Thymus (tissue), 11 donors: Measurements from ENCODE around the gene SCRT2. TPM values are rescaled to one million over a fixed set of nuclear protein-coding genes. Genes with fewer than 3 reads are reported as not detected.
"Not testable (repeated sequence)": the region's sequence is repeated elsewhere in the genome, so short reads cannot be mapped to it uniquely, and the experiment has no call there.

Experiments used
- DNase-seq, 9 donors: peaks; one replicate each; pipeline ENCODE4 v3.0.0-alpha.2; 2013; ENCODE audit warnings: low spot score in 9 of 9, low read depth in 6 of 9, missing footprints in 1 of 9
- H3K27ac ChIP-seq, 2 donors: one replicate each; pipeline ENCODE4 v1.5.1; 2013; ENCODE audit warnings: control low read depth in 1 of 2, low read depth in 1 of 2, low read length in 1 of 2, mild to moderate bottlenecking in 1 of 2, moderate library complexity in 1 of 2
- H3K27me3 ChIP-seq, 2 donors: one replicate each; pipeline ENCODE4 v1.5.1; 2013; ENCODE audit warnings: low read length in 1 of 2; ENCODE audit not compliant: control insufficient read depth in 2 of 2, insufficient read depth in 1 of 2
- H3K36me3 ChIP-seq, 2 donors: one replicate each; pipeline ENCODE4 v1.5.1; 2013; ENCODE audit warnings: low read length in 1 of 2, mild to moderate bottlenecking in 1 of 2, moderate library complexity in 1 of 2; ENCODE audit not compliant: control insufficient read depth in 2 of 2, insufficient read depth in 2 of 2
- H3K4me1 ChIP-seq, 2 donors: one replicate each; pipeline ENCODE4 v1.5.1; 2013; ENCODE audit warnings: low read length in 2 of 2; ENCODE audit not compliant: control insufficient read depth in 2 of 2, insufficient read depth in 2 of 2
- H3K4me3 ChIP-seq, 2 donors: one replicate each; pipeline ENCODE4 v1.5.1; 2013; ENCODE audit warnings: low read length in 2 of 2, control low read depth in 1 of 2, mild to moderate bottlenecking in 1 of 2
- H3K9me3 ChIP-seq, 2 donors: one replicate each; pipeline ENCODE4 v1.5.1; 2013; ENCODE audit warnings: low read length in 1 of 2, mild to moderate bottlenecking in 1 of 2; ENCODE audit not compliant: control insufficient read depth in 2 of 2, insufficient read depth in 1 of 2
- WGBS: extraction: QIAGEN DNeasy Blood & Tissue Kit; methylation state at CpG from one replicate; pipeline ENCODE4 v1.1.7; 2013; 5-methylcytosine and 5-hydroxymethylcytosine counted together
- polyA plus RNA-seq: library from polyadenylated mRNA; stranded (reverse); fragments of 200-250 nt; gene quantifications from one replicate; pipeline ENCODE4 v1.2.3, GENCODE V29; 2013
- total RNA-seq: library from RNA; stranded (reverse); fragments of 120-200 nt; gene quantifications from one replicate; pipeline ENCODE4 v1.2.4, GENCODE V29; 2013
- donor health status: healthy.

Gene SCRT2
- total and polyA plus RNA-seq, 2 donors = under 0.01 TPM; not detected in 1

GRCh38 chr20:694496-694895, 18.9 kb upstream of the SCRT2 start:
- H3K27me3 ChIP-seq = no peaks in the 10 kb centered on the region
- H3K4me3 ChIP-seq = no peak overlapping the region
- no peaks in the 10 kb centered on the region for H3K9me3 ChIP-seq
- H3K4me1 ChIP-seq = no peaks in the 10 kb centered on the region
- WGBS = 83% methylated on average over 4 of the region's 4 CpGs
- H3K27ac ChIP-seq = no peak overlapping the region
- DNase-seq = no peak
- no peaks in the 10 kb centered on the region for H3K36me3 ChIP-seq

- not testable (repeated sequence) for H3K27me3 ChIP-seq, H3K4me3 ChIP-seq, DNase-seq, H3K9me3 ChIP-seq, H3K4me1 ChIP-seq, H3K27ac ChIP-seq, H3K36me3 ChIP-seq
- 96% methylated on average over 10 of the region's 10 CpGs for WGBS
Observed at GRCh38 chr20:693786-694185, 18.2 kb upstream of the SCRT2 start.

- Histone ChIP-seq H3K36me3 (no peaks in the 10 kb centered on the region), H3K9me3 (no peaks in the 10 kb centered on the region), H3K4me1 (no peaks in the 10 kb centered on the region), H3K27me3 (peaks cover 0 to 12% of the 10 kb centered on the region in 2 donors), H3K4me3 (no peak overlapping the region), H3K27ac (no peak overlapping the region)
- 87% methylated on average over 1 of the region's 1 CpG for WGBS
- DNase-seq = no peak
Observed at GRCh38 chr20:692044-692443, 16.4 kb upstream of the SCRT2 start.

DNA sequence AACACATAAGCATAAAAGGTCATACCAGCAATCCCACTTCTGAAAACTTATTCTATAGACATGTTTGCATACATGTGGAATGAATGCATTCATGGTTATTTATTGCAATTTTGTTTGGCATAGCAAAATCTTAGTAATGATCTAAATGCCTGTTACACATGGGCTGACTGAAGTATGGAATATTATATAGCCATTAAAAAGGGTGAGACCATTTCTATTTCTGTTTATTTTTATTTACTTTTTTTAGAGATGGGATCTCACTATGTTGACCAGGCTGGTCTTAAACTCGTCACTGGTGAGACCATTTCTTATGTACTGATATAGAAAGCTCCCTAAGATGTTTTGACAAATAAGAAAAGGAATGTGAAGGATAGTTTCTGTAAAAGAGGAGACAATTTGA, 14.3 kb upstream of the SCRT2 start:
- no peaks in the 10 kb centered on the region for H3K9me3 ChIP-seq
- H3K4me3 ChIP-seq = no peak overlapping the region
- peaks cover 0 to 12% of the 10 kb centered on the region in 2 donors for H3K27me3 ChIP-seq
- no peak for DNase-seq
- no peak overlapping the region for H3K27ac ChIP-seq
- H3K4me1 ChIP-seq = no peaks in the 10 kb centered on the region
- 73% methylated on average over 1 of the region's 1 CpG for WGBS
- no peaks in the 10 kb centered on the region for H3K36me3 ChIP-seq

- Histone ChIP-seq H3K27me3 (peaks cover 0 to 12% of the 10 kb centered on the region in 2 donors), H3K4me3 (no peak overlapping the region), H3K27ac (no peak overlapping the region), H3K9me3 (no peaks in the 10 kb centered on the region), H3K36me3 (no peaks in the 10 kb centered on the region), H3K4me1 (no peaks in the 10 kb centered on the region)
- WGBS = 91% methylated on average over 6 of the region's 6 CpGs
- DNase-seq = no peak
Observed at GRCh38 chr20:689348-689747, 13.7 kb upstream of the SCRT2 start.

DNA sequence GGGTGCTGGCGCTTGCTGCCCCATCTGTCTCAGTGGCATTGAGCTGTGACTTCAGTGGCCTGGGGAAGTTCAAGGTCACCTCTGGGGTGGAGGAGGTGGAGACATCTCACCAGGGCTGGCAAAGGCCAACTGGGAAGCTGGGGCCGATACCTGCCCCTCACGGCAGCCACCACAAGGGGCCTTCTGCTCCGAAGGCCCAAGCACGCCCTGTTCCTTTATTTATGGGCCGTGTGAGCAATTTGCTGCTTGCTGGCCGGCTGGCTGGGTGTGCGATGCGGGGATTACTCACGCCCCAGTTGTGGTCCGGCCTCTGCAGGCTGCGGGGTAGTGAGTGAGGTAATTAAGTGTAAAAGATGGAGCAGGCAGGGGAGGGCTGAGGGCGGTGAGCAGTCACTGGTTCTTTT, 13.2 kb upstream of the SCRT2 start:
- no peak overlapping the region for H3K4me3 ChIP-seq
- H3K27me3 ChIP-seq = peaks cover 0 to 12% of the 10 kb centered on the region in 2 donors
- H3K9me3 ChIP-seq = no peaks in the 10 kb centered on the region
- WGBS = 83% methylated on average over 13 of the region's 13 CpGs
- no peak for DNase-seq
- H3K27ac ChIP-seq = no peak overlapping the region
- no peaks in the 10 kb centered on the region for H3K36me3 ChIP-seq
- no peaks in the 10 kb centered on the region for H3K4me1 ChIP-seq

GRCh38 chr20:687468-688203, 12.0 kb upstream of the SCRT2 start:
- no peak overlapping the region for H3K27ac ChIP-seq
- no peaks in the 10 kb centered on the region for H3K36me3 ChIP-seq
- 89% methylated on average over 9 of the region's 9 CpGs for WGBS
- peaks cover 0 to 12% of the 10 kb centered on the region in 2 donors for H3K27me3 ChIP-seq
- DNase-seq = no peak
- H3K9me3 ChIP-seq = no peaks in the 10 kb centered on the region
- no peak overlapping the region for H3K4me3 ChIP-seq
- H3K4me1 ChIP-seq = no peaks in the 10 kb centered on the region

- 94% methylated on average over 4 of the region's 4 CpGs for WGBS
Observed at GRCh38 chr20:684676-685319, 9.2 kb upstream of the SCRT2 start.

GRCh38 chr20:682123-682522, 6.5 kb upstream of the SCRT2 start:
- Histone ChIP-seq H3K4me3 (no peak overlapping the region), H3K9me3 (no peaks in the 10 kb centered on the region), H3K27ac (no peak overlapping the region), H3K27me3 (peaks cover 14 to 19% of the 10 kb centered on the region in 2 donors), H3K36me3 (no peaks in the 10 kb centered on the region), H3K4me1 (no peaks in the 10 kb centered on the region)
- WGBS = 94% methylated on average over 1 of the region's 1 CpG
- DNase-seq = no peak

More at GRCh38 chr20:684676-685319, 9.2 kb upstream of the SCRT2 start:
- DNase-seq = no peak
- Histone ChIP-seq H3K27ac (no peak overlapping the region), H3K4me3 (no peak overlapping the region), H3K4me1 (no peaks in the 10 kb centered on the region), H3K9me3 (no peaks in the 10 kb centered on the region), H3K27me3 (peaks cover under 1 to 17% of the 10 kb centered on the region in 2 donors), H3K36me3 (no peaks in the 10 kb centered on the region)
